Adrenal gland (tissue), 12 donors: ENCODE measurements around the gene TMCC1. TPM values are rescaled to one million over a fixed set of nuclear protein-coding genes. Genes with fewer than 3 reads are reported as not detected.
"Not testable (repeated sequence)": the region's sequence is repeated elsewhere in the genome, so short reads cannot be mapped to it uniquely, and the experiment has no call there.

Experiments used
- DNase-seq, 7 donors: peaks; one replicate each; pipeline ENCODE4 v3.0.0-alpha.2; 2019 to 2020
- H3K27ac ChIP-seq, 5 donors: fragments of 200-600 bp; sonication (generic) in 4 of 5; 1 replicate in 3 of 5; 2 replicates in 2 of 5; pipeline versions ENCODE4 v1.5.1 to v1.8.0; 2016 to 2020; ENCODE audit warnings: mild to moderate bottlenecking in 1 of 5
- H3K27me3 ChIP-seq: fragments of 200-600 bp; 2 replicates; pipeline ENCODE4 v1.8.0; 2021
- H3K36me3 ChIP-seq, 2 donors: fragments of 200-600 bp; replicated peaks in 1 of 2; 1 replicate in 1 of 2; 2 replicates in 1 of 2; pipeline versions ENCODE4 v1.5.1 to v1.8.0; 2018 to 2022
- H3K4me1 ChIP-seq, 2 donors: fragments of 200-600 bp; replicated peaks in 1 of 2; 1 replicate in 1 of 2; 2 replicates in 1 of 2; pipeline versions ENCODE4 v1.5.1 to v1.8.0; 2018 to 2021
- H3K4me3 ChIP-seq, 4 donors: fragments of 200-600 bp; sonication (generic) in 3 of 4; one replicate each; pipeline ENCODE4 v1.5.1; 2016 to 2018
- H3K9me3 ChIP-seq, 3 donors: fragments of 200-600 bp; sonication (generic) in 1 of 3; replicated peaks in 1 of 3; 1 replicate in 2 of 3; 2 replicates in 1 of 3; pipeline versions ENCODE4 v1.5.1 to v1.8.0; 2016 to 2021
- POLR2A ChIP-seq, 2 donors: fragments of 450-650 bp; IDR thresholded peaks; one replicate each; pipeline ENCODE4 v1.6.1; 2017; ENCODE audit warnings: antibody characterized with exemption in 2 of 2, mild to moderate bottlenecking in 2 of 2, moderate library complexity in 1 of 2
- WGBS, 4 donors: extraction: QIAGEN DNeasy Blood & Tissue Kit in 2 of 4; methylation state at CpG; one replicate each; pipeline versions ENCODE4 v1.1.5 to v1.1.7; 2013 to 2017; 5-methylcytosine and 5-hydroxymethylcytosine counted together
- intact Hi-C, 2 donors: fragments of 100-400 bp; cut with DNase I; formaldehyde crosslinking; loops; one replicate each; pipeline versions ENCODE4 v1.14.1 to v1.15.0; 2022 to 2023
- polyA plus RNA-seq, 3 donors: library from polyadenylated mRNA; stranded (reverse); fragments of 200-250 nt in 2 of 3; fragments of 350-450 nt in 1 of 3; fragmentation: Illumina TruSeq in 1 of 3; extraction: RNeasy Lipid Tissue Mini Kit (QIAGEN cat#74804) in 1 of 3; gene quantifications; one replicate each; pipeline ENCODE4 v1.2.3, GENCODE V29; 2013 to 2014
- total RNA-seq, 9 donors: library from RNA; depleted of rRNA in 4 of 9; stranded (reverse); fragments of >200 nt in 4 of 9; fragments of 120-200 nt in 1 of 9; fragmentation: NEBNext Ultra II Directional in 1 of 9; extraction: Animal tissue kit (Norgen Biotek cat#: 25700) in 1 of 9; gene quantifications; one replicate each; pipeline versions ENCODE4 v1.1.0 to v1.2.4, GENCODE V29; 2013 to 2023
- TF ChIP-seq, protein P1 (sequence below), 6 experiments: fragments of 450-650 bp in 4 of 6; fragments of 200-600 bp in 2 of 6; sonication (generic) in 1 of 6; IDR thresholded peaks; 1 replicate in 5 of 6; 2 replicates in 1 of 6; pipeline versions ENCODE4 v1.5.1 to v1.8.0; 2016 to 2021; ENCODE audit warnings: antibody characterized with exemption in 6 of 6, mild to moderate bottlenecking in 2 of 6, moderate library complexity in 1 of 6
- donor health status: healthy with polysubstance abuse.
- donor health status: Bipolar disorder and iron deficiency.
- donor health status: DM: yes; HTN: yes; CAD: no.
- donor health status: DM: no; HTN: no; CAD: no.
- donor health status: DM: no; HTN: no; CAD: no.
- donor health status: DM: yes; HTN: yes; CAD: no.

The TMCC1 gene
- total and polyA plus RNA-seq, 12 donors = 6.3 to 141 (median 22.9) TPM

DNA sequence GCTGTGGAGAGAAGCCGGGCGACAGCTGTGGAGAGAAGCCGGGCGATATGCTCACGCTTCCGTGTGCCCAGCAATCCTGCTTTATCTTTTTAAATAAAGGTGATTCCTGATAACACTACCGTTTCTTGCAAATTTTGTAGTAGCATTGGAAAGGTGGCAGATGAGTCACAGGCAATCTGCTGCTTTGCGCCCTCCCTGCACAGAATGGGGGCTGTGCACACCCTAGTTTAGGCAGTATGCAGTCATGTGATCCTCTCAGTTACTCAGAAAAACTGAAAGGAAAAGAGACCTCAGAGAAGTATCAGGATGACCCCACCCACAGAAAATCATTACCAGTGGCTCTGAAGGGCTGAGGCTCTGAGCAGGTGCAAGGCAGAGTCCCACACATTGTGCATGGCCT lies 24.9 kb upstream of the TMCC1 start:
- 92 to 95% (median 94%) methylated on average over 8 of the region's 8 CpGs for WGBS, 4 donors
- intact Hi-C loops = no loop called here
- TF ChIP-seq POLR2A (IDR thresholded peaks at IDR 0.05) = no peak
- TF ChIP-seq, protein P1, sequence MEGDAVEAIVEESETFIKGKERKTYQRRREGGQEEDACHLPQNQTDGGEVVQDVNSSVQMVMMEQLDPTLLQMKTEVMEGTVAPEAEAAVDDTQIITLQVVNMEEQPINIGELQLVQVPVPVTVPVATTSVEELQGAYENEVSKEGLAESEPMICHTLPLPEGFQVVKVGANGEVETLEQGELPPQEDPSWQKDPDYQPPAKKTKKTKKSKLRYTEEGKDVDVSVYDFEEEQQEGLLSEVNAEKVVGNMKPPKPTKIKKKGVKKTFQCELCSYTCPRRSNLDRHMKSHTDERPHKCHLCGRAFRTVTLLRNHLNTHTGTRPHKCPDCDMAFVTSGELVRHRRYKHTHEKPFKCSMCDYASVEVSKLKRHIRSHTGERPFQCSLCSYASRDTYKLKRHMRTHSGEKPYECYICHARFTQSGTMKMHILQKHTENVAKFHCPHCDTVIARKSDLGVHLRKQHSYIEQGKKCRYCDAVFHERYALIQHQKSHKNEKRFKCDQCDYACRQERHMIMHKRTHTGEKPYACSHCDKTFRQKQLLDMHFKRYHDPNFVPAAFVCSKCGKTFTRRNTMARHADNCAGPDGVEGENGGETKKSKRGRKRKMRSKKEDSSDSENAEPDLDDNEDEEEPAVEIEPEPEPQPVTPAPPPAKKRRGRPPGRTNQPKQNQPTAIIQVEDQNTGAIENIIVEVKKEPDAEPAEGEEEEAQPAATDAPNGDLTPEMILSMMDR (IDR thresholded peaks at IDR 0.05) = no peak
- no peaks in the 10 kb centered on the region for H3K36me3 ChIP-seq
- H3K27ac ChIP-seq = no peak overlapping the region
- no peak overlapping the region for H3K4me3 ChIP-seq
- H3K27me3 ChIP-seq = no peaks in the 10 kb centered on the region
- H3K9me3 ChIP-seq = peaks cover 0 to 15% (median 0%) of the 10 kb centered on the region in 3 donors
- H3K4me1 ChIP-seq = no peaks in the 10 kb centered on the region
- DNase-seq = no peak

DNA sequence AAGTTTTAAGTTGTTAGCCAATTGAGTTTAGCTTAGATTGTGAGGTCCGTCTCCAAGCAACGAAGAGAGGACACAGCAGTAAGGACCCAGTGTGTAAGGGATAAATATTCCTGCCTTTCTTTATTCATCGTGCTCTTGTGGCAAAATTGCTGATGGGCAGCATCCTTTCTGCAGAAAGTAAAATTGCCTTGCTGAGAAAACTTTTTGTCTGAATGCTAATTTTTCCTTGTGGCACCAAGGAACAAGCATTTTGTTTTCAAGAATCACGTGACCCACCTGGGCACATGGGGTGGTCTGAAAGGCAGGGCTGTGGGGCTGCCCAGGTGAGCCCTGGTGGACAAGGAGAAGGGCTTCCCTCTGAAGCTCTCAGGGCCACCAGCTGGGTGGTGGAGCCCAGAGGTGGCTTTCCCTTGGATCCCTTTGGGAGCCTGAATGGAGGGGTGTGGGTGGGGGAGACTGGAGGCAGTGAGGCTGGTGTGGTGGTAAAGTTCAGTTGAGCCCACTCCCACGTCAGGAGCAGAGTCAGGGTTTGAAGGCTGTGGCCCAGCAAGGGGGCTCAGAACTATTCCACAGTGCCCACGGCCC lies 24.0 kb upstream of the TMCC1 start:
- Histone ChIP-seq H3K27ac (no peak overlapping the region), H3K27me3 (no peaks in the 10 kb centered on the region), H3K9me3 (peaks cover 0 to 15% (median 0%) of the 10 kb centered on the region in 3 donors), H3K4me3 (no peak overlapping the region), H3K4me1 (no peaks in the 10 kb centered on the region), H3K36me3 (no peaks in the 10 kb centered on the region)
- no peak for DNase-seq
- intact Hi-C loops = no loop called here
- 85 to 92% (median 90%) methylated on average over 6 of the region's 6 CpGs for WGBS, 4 donors
- no peak for TF ChIP-seq POLR2A (IDR thresholded peaks at IDR 0.05)
- TF ChIP-seq, protein P1 (IDR thresholded peaks at IDR 0.05) = no peak

DNA sequence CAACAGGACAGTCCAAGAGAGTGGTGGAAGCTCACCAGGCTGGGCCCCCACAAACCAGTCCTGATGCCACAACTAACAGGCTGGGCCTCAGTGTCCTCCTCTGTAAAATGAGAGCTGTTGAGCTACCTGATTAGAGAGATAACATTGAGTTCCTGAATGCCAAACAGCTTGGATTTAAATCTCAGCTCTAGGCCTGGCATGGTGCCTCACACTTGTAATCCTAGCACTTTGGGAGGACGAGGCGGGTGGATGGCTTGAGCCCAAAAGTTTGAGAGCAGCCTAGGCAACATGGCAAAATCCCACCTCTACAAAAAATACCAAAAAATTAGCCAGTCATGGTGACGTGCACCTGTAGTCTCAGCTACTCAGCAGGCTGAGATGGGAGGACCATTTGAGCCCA lies 20.1 kb upstream of the TMCC1 start:
- Histone ChIP-seq H3K27ac (no peak overlapping the region), H3K36me3 (no peaks in the 10 kb centered on the region), H3K9me3 (peaks cover 0 to 15% (median 0%) of the 10 kb centered on the region in 3 donors), H3K4me1 (no peaks in the 10 kb centered on the region), H3K4me3 (no peak overlapping the region), H3K27me3 (no peaks in the 10 kb centered on the region)
- 73 to 95% (median 86%) methylated on average over 3 of the region's 3 CpGs for WGBS, 4 donors
- intact Hi-C loops = no loop called here
- DNase-seq = no peak
- TF ChIP-seq POLR2A (IDR thresholded peaks at IDR 0.05) = no peak
- TF ChIP-seq, protein P1 (IDR thresholded peaks at IDR 0.05) = no peak

DNA sequence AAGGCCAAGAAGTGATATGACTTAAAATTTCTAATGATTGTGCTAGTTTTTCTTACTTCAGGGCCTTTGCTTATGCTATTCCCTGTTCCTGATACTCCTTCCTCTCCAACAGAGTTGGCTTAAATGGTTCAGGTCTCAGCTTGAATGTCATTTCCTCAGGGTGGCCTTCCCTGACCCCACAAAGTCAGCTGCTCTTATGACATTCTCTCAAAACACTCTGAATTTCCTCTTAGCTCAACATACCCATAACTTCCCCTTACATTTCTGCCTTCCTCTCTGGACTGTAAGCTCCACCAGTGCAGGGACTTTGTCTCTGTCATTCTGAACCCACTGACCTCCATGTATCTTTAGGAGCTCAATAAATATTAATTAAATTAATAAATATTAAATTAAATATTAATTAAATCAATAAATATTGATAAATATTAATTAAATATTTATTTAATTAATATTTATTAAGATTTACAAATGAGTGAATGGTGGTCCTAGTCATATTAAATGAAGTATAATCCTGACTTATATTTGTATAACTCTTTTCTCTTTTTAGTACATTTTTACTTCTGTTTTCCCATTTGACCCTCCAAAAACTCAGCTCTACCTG lies 17.9 kb upstream of the TMCC1 start:
- Histone ChIP-seq H3K9me3 (peaks cover 0 to 4% (median 0%) of the 10 kb centered on the region in 3 donors), H3K36me3 (no peaks in the 10 kb centered on the region), H3K4me1 (no peaks in the 10 kb centered on the region), H3K4me3 (no peak overlapping the region), H3K27ac (no peak overlapping the region), H3K27me3 (no peaks in the 10 kb centered on the region)
- intact Hi-C loops = no loop called here
- TF ChIP-seq, protein P1 (IDR thresholded peaks at IDR 0.05) = no peak
- peak in 1 of 7 donors; percentile 34 for DNase-seq

DNA sequence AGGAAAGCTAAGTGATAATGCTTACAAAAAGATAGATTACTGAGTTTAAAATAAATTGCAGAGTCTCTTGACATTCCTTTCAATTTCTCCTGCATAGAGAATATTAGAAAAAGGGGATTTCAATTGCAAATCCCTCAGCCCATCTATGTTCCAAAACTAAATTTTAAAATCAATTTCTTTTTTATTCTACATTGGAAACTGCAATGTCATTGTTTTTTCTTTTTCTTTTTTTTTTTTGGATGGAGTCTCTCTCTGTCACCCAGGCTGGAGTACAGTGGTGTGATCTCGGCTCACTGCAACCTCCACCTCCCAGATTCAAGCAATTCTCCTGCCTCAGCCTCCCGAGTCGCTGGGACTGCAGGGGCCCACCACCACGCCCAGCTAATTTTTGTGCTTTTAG lies 15.7 kb upstream of the TMCC1 start:
- H3K36me3 ChIP-seq, DNase-seq, H3K27ac ChIP-seq, H3K4me3 ChIP-seq, intact Hi-C loops, H3K4me1 ChIP-seq, H3K9me3 ChIP-seq, H3K27me3 ChIP-seq: not testable (repeated sequence)
- WGBS, 4 donors = 96 to 98% (median 97%) methylated on average over 4 of the region's 4 CpGs
